UCSD-AML1 (cell line): ENCODE results near the gene TAF4B.
"Not testable (repeated sequence)": the region's sequence is repeated elsewhere in the genome, so short reads cannot be mapped to it uniquely, and the experiment has no call there.

Experiments used
- DNase-seq: peaks from one replicate; lab custom pipeline; 2025; ENCODE audit not compliant: unreplicated experiment; lab: John Stamatoyannopoulos, UW

The TAF4B gene

DNA sequence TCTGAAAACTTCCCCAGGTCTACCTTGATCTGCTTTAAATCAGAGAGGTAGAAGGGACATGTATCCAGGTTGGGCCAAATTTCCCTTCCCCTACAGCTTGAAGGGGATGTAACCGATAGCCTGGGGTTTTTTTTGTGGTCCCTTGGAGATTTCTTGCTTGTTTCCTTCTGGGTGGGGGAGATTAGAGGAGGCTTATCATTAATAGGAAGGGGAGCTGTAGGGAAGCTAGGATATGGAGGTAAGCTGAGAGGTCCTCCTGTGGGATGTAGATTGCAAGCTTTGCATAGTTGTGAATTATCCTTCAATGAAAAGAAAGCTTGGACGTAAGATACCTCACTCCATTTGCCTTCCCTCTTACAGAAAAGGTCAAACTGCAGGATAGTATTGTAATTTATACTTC lies 11.1 kb downstream of the TAF4B start:
- DNase-seq, result not testable (repeated sequence)

DNA sequence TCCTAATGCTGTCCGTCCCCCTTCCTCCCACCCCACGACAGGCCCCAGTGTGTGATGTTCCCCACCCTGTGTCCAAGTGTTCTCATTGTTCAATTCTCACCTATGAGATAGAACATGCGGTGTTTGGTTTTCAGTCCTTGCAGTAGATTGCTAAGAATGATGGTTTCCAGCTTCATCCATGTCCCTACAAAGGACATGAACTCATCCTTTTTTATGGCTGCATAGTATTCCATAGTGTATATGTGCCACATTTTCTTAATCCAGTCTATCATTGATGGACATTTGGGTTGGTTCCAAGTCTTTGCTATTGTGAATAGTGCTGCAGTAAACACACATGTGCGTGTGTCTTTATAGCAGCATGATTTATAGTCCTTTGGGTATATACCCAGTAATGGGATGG lies 12.5 kb downstream of the TAF4B start:
- not testable (repeated sequence) for DNase-seq

DNA sequence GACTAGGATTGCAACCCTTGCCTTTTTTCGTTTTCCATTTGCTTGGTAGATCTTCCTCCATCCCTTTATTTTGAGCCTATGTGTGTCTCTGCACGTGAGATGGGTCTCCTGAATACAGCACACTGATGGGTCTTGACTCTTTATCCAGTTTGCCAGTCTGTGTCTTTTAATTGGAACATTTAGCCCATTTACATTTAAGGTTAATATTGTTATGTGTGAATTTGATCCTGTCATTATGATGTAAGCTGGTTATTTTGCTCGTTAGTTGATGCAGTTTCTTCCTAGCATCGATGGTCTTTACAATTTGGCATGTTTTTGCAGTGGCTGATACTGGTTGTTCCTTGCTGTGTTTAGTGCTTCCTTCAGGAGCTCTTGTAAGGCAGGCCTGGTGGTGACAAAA lies 16.1 kb downstream of the TAF4B start:
- not testable (repeated sequence) for DNase-seq

DNA sequence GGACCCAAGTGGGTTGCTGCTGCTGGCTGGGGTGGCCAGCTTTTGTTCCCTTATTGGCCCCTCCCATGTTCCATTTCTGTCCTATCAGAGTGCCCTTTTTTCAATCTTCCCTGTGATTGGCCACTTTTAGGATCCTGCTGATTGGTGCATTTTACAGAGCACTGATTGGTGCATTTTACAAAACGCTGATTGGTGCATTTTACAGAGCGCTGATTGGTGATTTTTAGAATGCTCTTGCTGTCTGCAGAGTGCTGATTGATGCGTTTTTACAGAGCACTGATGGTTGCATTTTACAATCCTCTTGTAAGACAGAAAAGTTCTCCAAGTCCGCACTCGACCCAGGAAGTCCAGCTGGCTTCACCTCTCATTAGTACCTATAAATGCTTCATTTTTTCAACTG lies 19.2 kb downstream of the TAF4B start:
- DNase-seq, result not testable (repeated sequence)

DNA sequence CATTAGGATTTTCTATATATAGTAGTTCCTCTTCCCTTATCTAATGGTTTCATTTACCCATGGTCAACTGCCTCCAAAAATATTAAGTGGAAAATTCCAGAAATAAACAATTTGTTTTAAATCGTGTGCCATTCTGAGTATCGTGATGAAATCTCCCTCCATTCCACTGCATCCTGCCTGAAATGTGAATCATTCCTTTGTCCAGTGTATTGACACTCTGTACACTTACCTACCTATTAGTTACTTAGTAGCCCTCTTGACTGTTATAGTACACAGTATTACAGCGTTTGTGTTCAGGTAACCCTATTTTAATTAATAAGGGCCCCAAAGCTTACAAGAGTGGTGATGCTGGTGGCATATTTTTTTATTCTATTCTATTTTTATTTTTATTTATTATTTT lies 26.2 kb downstream of the TAF4B start:
- no peak for DNase-seq

- DNase-seq, result not testable (repeated sequence)
These were observed 28.6 kb downstream of the TAF4B start for GRCh38 chr18:26254808-26255207.

DNA sequence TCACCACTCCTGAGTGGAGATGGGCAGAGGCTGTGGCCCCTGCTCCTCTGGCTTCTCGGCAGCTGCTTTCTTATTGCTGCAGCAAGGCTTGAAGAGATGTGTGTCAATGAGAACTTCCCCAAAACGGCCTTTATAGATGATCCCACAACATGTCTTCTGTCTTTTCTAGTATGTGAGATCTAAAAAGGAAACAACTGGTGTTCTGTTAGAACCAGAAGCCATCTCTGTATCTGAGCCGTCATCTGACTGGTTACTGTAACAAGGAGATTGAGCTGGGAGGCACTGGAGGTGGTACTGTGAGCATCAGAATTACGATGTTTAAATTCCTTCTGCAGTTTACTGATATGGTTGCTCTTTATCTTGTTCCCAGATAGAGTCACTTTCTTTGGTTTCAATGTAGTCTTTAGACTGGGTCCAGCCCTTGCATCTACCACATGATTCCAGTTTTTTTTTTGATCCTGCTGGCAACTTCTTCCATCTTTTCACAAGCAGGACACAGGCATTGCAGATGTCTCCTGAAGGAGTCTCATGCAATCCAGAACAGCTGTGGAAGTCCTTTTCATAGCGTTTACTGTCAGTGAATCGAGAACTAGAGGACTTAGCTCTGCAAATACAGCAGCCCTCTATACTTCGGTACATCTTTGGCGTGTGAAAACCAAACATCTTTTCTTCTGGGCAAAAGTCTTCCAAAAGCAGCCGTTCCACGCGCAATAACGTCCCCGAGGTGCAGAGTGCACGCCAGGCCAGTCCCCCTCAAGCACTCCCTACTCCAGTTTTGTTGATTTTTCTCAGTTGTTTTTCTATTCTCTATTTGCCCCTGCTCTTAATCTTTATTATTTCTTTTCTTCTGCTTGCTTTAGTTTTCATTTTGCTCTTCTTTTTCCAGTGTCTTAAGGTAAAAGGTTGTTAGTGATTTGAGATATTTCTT lies 29.7 kb downstream of the TAF4B start:
- DNase-seq, result no peak

- DNase-seq, result no peak
These were observed 32.5 kb downstream of the TAF4B start for GRCh38 chr18:26258711-26259110.

DNA sequence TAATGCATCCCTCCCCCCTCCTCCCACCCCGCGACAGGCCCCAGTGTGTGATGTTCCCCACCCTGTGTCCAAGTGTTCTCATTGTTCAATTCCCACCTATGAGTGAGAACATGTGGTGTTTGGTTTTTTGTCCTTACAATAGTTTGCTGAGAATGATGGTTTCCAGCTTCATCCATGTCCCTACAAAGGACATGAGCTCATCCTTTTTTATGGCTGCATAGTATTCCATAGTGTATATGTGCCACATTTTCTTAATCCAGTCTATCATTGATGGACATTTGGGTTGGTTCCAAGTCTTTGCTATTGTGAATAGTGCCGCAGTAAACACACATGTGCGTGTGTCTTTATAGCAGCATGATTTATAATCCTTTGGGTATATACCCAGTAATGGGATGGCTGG lies 33.2 kb downstream of the TAF4B start:
- DNase-seq, result not testable (repeated sequence)

GRCh38 chr18:26262156-26262555 lies 35.9 kb downstream of the TAF4B start:
- no peak for DNase-seq

DNA sequence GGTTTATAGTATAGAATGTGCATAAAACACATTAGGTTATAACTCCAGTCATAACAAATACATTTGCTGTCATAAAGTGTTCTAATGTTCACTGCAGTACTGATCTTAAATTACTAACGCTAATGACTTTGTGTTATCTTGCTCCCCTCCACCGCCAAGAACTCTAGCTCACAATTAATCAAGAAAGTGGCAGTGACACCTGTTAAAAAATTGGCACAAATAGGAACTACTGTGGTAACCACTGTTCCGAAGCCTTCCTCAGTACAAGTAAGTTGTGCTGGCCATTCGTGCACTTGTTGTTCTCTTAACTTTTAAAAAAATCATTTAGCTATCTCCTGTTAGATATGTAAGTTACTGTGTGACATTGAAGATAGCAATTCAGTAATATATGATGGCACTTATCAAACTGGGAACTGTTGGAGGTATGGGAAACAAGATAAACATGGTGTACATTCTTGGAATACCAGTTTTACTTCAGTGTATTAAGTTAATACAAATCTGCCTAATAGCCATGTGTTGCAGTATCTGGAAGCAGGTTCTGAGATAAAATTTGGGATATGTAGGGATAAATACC lies 41.2 kb downstream of the TAF4B start:
- DNase-seq, result no peak

DNA sequence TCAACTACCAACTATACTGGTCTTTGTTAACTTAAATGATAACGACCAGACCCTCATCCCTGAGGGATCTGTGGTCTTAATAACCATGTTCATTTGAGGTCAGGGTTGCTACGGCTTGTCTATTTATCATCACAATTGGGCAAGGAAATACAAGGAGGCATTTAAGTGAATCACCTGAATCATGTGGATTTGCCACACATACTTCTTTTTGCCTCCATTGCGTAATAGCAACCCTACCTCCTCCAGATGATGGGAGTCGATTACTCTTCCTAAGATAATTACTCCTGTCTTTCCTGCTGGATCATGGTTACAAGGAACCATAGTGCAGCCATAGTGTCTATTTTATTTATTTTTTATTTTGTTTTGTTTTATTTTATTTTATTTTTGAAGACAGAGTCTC lies 42.2 kb downstream of the TAF4B start:
- no peak for DNase-seq

DNA sequence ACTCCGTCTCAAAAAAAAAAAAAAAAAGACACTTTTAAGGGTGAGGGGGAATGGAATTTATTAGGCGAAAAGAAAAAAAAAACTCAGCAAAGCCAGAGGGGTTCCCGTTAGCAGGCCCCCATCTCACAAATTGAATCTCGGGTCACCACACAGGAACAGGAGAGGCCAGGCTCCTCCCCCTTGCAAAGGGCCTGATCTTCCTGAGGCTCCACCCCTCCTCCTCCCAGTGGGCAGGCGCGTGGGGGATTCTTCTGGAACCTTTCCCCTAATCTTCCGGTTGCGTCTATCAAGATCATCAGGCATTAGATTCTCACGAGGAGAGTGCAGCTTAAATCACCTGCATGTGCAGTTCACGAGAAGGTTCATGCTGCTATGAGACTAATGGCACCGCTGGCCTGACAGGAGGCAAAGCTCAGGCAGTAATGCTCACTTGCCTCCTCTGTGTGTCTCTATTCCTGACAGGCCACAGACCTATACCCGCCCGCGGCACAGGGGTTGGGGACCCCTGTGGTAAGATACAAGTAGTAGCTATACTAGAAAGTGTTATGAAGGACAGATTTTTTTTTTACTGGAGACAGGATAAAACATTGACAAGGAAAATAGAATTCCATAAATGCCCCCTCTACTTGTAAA lies 45.8 kb downstream of the TAF4B start:
- no peak for DNase-seq

DNA sequence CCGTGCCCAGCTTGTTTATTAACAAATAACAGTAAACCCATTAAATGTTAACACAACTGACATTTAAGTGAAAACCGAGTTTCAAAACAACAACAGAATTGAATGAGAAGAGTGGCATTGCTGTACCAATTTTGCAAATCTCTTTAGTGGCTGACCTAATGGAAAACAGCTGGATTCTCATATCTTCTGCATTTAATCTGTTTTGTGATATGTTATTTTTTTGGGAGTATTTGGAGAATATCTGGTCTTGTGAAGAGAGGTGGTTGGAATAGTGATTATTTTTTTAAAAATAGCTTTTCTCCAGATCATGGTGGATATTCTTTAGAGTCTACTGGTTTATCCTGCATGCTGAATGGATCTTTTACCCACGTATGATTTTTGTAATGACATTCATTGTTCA lies 51.1 kb downstream of the TAF4B start:
- DNase-seq, result no peak

DNA sequence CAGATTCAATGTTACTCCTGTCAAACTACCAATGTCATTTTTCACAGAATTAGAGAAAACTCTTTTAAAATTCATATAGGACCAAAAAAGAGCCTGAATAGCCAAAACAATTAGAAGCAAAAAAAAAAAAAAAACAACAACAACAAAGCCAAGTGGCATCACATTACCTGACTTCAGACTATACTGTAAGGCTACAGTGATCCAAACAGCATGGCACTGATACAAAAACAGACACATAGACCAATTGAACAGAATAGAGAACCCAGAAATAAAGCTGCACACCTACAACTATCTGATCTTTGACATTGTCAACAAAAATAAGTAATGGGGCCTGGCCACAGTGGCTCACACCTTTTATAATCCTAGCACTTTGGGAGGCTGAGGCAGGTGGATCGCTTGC lies 53.2 kb downstream of the TAF4B start:
- DNase-seq, result no peak

- DNase-seq, result no peak
These were observed 59.8 kb downstream of the TAF4B start for GRCh38 chr18:26286008-26286407.

- no peak for DNase-seq
These were observed 61.4 kb downstream of the TAF4B start for GRCh38 chr18:26287644-26288043.

DNA sequence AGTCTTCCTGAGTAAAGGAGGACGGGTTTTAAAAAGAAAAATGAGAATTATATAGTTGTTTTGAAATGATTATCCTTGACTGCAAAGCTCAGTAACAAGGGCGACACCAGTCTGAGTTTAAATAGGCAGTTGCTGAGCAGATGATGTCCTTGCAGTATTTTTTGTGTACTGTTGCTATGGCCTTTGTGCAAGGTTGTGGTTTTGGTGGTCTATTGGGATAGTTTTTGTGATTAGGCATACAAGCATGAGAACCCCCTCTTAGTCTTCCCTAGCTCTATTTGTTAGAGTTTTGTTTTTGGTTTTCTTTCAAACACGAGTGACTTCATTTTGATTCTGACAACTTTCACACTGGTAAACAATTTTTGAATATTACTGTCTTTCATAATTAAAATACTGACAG lies 64.1 kb downstream of the TAF4B start:
- DNase-seq, result no peak

- DNase-seq, result no peak
These were observed 67.7 kb downstream of the TAF4B start for GRCh38 chr18:26293982-26294381.

DNA sequence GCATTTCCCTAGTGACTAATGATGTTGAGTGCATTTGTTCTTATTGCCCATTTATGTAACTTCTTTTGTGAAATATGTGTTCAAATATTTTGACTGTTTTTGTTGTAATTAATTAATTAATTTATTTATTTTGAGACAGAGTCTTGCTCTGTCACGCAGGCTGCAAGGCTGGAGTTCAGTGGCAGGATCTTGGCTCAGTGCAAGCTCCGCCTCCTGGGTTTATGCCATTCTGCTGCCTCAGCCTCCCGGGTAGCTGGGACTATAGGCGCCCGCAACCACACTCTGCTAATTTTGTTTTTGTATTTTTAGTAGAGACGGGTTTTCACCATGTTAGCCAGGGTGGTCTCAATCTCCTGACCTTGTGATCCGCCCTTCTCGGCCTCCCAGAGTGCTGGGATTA lies 71.9 kb downstream of the TAF4B start:
- DNase-seq, result no peak

GRCh38 chr18:26301681-26302080 lies 75.4 kb downstream of the TAF4B start:
- DNase-seq, result no peak

DNA sequence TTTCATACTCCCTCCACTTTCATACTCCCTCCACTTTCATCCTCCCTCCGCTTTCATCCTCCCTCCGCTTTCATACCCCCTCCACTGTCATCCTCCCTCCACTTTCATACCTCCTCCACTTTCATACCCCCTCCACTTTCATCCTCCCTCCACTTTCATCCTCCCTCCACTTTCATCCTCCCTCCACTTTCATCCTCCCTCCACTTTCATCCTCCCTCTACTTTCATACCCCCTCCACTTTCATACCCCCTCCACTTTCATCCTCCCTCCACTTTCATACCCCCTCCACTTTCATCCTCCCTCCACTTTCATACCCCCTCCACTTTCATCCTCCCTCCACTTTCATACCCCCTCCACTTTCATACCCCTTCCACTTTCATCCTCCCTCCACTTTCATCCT lies 77.0 kb downstream of the TAF4B start:
- not testable (repeated sequence) for DNase-seq
